GM23338 (cell line): ENCODE results near the gene ENTPD1.

Source experiments
- CREB1 ChIP-seq: fragments of 250-450 bp; sonication (Bioruptor Pico); IDR thresholded peaks from 2 replicates; pipeline ENCODE4 v1.5.0; 2020; ENCODE audit warnings: low read depth, mild to moderate bottlenecking, moderate library complexity
- CTCF ChIP-seq, 2 experiments: fragments of 200-600 bp in 1 of 2; sonication (generic) in 1 of 2; conservative IDR thresholded peaks; 2 replicates each; pipeline versions ENCODE4 v1.5.1 to v1.6.1; 2016 to 2017; ENCODE audit warnings: antibody characterized with exemption in 2 of 2, low read depth in 2 of 2, mild to moderate bottlenecking in 2 of 2, moderate library complexity in 1 of 2
- ETS1 ChIP-seq: IDR thresholded peaks from 2 replicates; pipeline ENCODE4 v1.6.1; 2016; ENCODE audit warnings: antibody characterized with exemption
- EZH2 ChIP-seq: fragments of 200-600 bp; sonication (generic); IDR thresholded peaks from one replicate; pipeline ENCODE4 v1.8.0; 2017; ENCODE audit warnings: antibody characterized with exemption, mild to moderate bottlenecking, low read depth; ENCODE audit not compliant: unreplicated experiment
- EZH2phosphoT487 ChIP-seq: fragments of 200-600 bp; sonication (generic); IDR thresholded peaks from one replicate; pipeline ENCODE4 v1.8.1; 2018; ENCODE audit warnings: antibody characterized with exemption; ENCODE audit not compliant: unreplicated experiment
- JUNB ChIP-seq: IDR thresholded peaks from one replicate; pipeline ENCODE4 v1.6.1; 2016; ENCODE audit warnings: antibody characterized with exemption; ENCODE audit not compliant: unreplicated experiment
- NANOG ChIP-seq: IDR thresholded peaks from 2 replicates; pipeline ENCODE4 v1.6.1; 2016; ENCODE audit warnings: antibody characterized with exemption, borderline replicate concordance
- POLR2AphosphoS5 ChIP-seq: IDR thresholded peaks from 2 replicates; pipeline ENCODE4 v1.6.1; 2016; ENCODE audit warnings: antibody characterized with exemption, low read depth
- REST ChIP-seq: IDR thresholded peaks from one replicate; pipeline ENCODE4 v1.6.1; 2018; ENCODE audit warnings: antibody characterized with exemption; ENCODE audit not compliant: unreplicated experiment
- STAT1 ChIP-seq: IDR thresholded peaks from one replicate; pipeline ENCODE4 v1.6.1; 2016; ENCODE audit warnings: antibody characterized with exemption; ENCODE audit not compliant: unreplicated experiment
- ZNF114 ChIP-seq: fragments of 250-450 bp; sonication (Bioruptor Pico); IDR thresholded peaks from 2 replicates; pipeline ENCODE4 v1.5.0; 2020; ENCODE audit warnings: mild to moderate bottlenecking, moderate library complexity

DNA sequence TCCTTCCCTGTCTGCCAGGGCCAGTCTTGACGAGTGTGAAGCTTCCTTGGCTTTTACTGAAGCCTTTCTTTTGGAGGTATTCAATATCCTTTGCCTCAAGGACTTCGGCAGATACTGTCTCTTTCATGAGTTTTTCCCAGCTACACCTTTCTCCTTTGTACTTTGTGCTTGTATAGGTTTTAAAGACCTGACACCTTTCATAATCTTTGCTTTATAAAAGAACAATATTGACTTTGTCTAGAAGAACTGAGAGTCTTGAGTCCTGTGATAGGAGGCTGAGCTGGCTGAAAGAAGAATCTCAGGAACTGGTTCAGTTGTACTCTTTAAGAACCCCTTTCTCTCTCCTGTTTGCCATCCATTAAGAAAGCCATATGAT lies 110.5 kb downstream of the ENTPD1 start:
- TF ChIP-seq CTCF (conservative IDR thresholded peaks at IDR 0.05; ENCODE audit: low read depth in 2 of 2) = no peak
- no peak for TF ChIP-seq EZH2
- no peak for TF ChIP-seq POLR2AphosphoS5
- no peak for TF ChIP-seq REST
- TF ChIP-seq STAT1 = no peak
- no peak for TF ChIP-seq EZH2phosphoT487
- TF ChIP-seq CREB1 (CRISPR knock-in tag) = no peak
- TF ChIP-seq ETS1 = no peak
- no peak for TF ChIP-seq JUNB
- no peak for TF ChIP-seq NANOG
- TF ChIP-seq ZNF114 (CRISPR knock-in tag) = no peak
